ENCODE data around the gene OXSM. TPM values are rescaled to one million over a fixed set of nuclear protein-coding genes. Genes with fewer than 3 reads are reported as not detected.

The OXSM gene
- total RNA-seq, 1 experiment from 2014 or later, result 21.4 TPM

GRCh38 chr3:25831578-25831977, 41.7 kb downstream of the OXSM start:
- Histone ChIP-seq H3F3A (ENCODE audit: low read length, unreplicated experiment) (no peaks in the 10 kb centered on the region), H3K4me2 (ENCODE audit: low read length) (no peak overlapping the region), H4K20me1 (ENCODE audit: low read length) (no peaks in the 10 kb centered on the region), H3K36me3 (ENCODE audit: low read depth, low read length) (no peaks in the 10 kb centered on the region), H3K9me2 (replicated peaks; ENCODE audit: low read length) (no peaks in the 10 kb centered on the region), H3K4me3 (ENCODE audit: low read length) (no peak overlapping the region), H2AFZ (ENCODE audit: low read length) (no peak overlapping the region), H3K9me3 (ENCODE audit: low read length) (no peaks in the 10 kb centered on the region), H3K79me2 (ENCODE audit: low read length) (no peaks in the 10 kb centered on the region), H3K9ac (ENCODE audit: low read length) (no peak overlapping the region), H3K27ac (ENCODE audit: low read length) (no peak overlapping the region), H3K27me3 (ENCODE audit: low read length) (no peaks in the 10 kb centered on the region; the same call in 1 of the 2 replicates), H3K4me1 (ENCODE audit: insufficient read depth, low read length) (no peaks in the 10 kb centered on the region)
- ChIA-PET POLR2A (ENCODE audit: unreplicated experiment) (interaction anchor here (0.7 kb wide), 1 partner anchor 170 kb away, joined by 6 read pairs; no protein-coding TSS in a partner anchor), CTCF (interaction anchor here (1.0 to 1.5 kb wide), 3 partner anchors 23 to 184 kb away, joined by 3 to 7 read pairs (median 4); no protein-coding TSS in a partner anchor)
- no TSS peak for BruUV-seq (replicated peaks)
- intact Hi-C loops (cut with micrococcal nuclease), result loop anchor here (1.0 to 5.0 kb wide), 3 partner anchors 39 to 183 kb away; partner anchors contain the start of gene OXSM
- DNase-seq (peak; percentile 46), ATAC-seq (peak; percentile 94)
- TF ChIP-seq CTCF (conservative IDR thresholded peaks at IDR 0.05; ENCODE audit: low read depth, low read length), result peak; percentile 53
- no peak for TF ChIP-seq EZH2phosphoT487 (IDR thresholded peaks at IDR 0.05; ENCODE audit: borderline replicate concordance, low read length)

- Histone ChIP-seq H3K9ac (ENCODE audit: low read length) (no peak overlapping the region), H3K4me2 (ENCODE audit: low read length) (no peak overlapping the region), H4K20me1 (ENCODE audit: low read length) (no peaks in the 10 kb centered on the region), H3K9me3 (ENCODE audit: low read length) (no peaks in the 10 kb centered on the region), H3K27me3 (ENCODE audit: low read length) (no peaks in the 10 kb centered on the region; the same call in 1 of the 2 replicates), H3K79me2 (ENCODE audit: low read length) (no peaks in the 10 kb centered on the region), H3F3A (ENCODE audit: low read length, unreplicated experiment) (no peaks in the 10 kb centered on the region), H3K36me3 (ENCODE audit: low read depth, low read length) (no peaks in the 10 kb centered on the region), H3K27ac (ENCODE audit: low read length) (no peak overlapping the region), H2AFZ (ENCODE audit: low read length) (no peak overlapping the region), H3K4me1 (ENCODE audit: insufficient read depth, low read length) (no peaks in the 10 kb centered on the region), H3K9me2 (replicated peaks; ENCODE audit: low read length) (no peaks in the 10 kb centered on the region), H3K4me3 (ENCODE audit: low read length) (no peak overlapping the region)
- no peak for DNase-seq
- intact Hi-C loops (cut with micrococcal nuclease), result loop anchor here (5.0 kb wide), 1 partner anchor 42 kb away; the partner anchor contains the start of gene OXSM
- ATAC-seq, result no peak
- POLR2A ChIA-PET (ENCODE audit: unreplicated experiment), result no interaction called here
- BruUV-seq (replicated peaks), result no TSS peak
- CTCF ChIA-PET, result no interaction called here
- TF ChIP-seq EZH2phosphoT487 (IDR thresholded peaks at IDR 0.05; ENCODE audit: borderline replicate concordance, low read length), result no peak
- TF ChIP-seq CTCF (conservative IDR thresholded peaks at IDR 0.05; ENCODE audit: low read depth, low read length), result no peak
- TF ChIP-seq EZH2 (IDR thresholded peaks at IDR 0.05; ENCODE audit: low read length, unreplicated experiment), result no peak
Measured at GRCh38 chr3:25834346-25834745, 44.5 kb downstream of the OXSM start.

GRCh38 chr3:25836579-25836978, 46.7 kb downstream of the OXSM start:
- no peak overlapping the region for H3K9ac ChIP-seq (ENCODE audit: low read length)
- CTCF ChIA-PET, result no interaction called here
- intact Hi-C loops (cut with micrococcal nuclease), result no loop called here

More at GRCh38 chr3:25836579-25836978, 46.7 kb downstream of the OXSM start:
- Histone ChIP-seq H3K27me3 (ENCODE audit: low read length) (no peaks in the 10 kb centered on the region), H3K27ac (ENCODE audit: low read length) (no peak overlapping the region), H3K4me3 (ENCODE audit: low read length) (no peak overlapping the region), H3K79me2 (ENCODE audit: low read length) (no peaks in the 10 kb centered on the region), H3K4me2 (ENCODE audit: low read length) (no peak overlapping the region), H3F3A (ENCODE audit: low read length, unreplicated experiment) (no peaks in the 10 kb centered on the region), H3K9me2 (replicated peaks; ENCODE audit: low read length) (no peaks in the 10 kb centered on the region), H3K9me3 (ENCODE audit: low read length) (no peaks in the 10 kb centered on the region), H3K36me3 (ENCODE audit: low read depth, low read length) (no peaks in the 10 kb centered on the region), H2AFZ (ENCODE audit: low read length) (no peak overlapping the region), H3K4me1 (ENCODE audit: insufficient read depth, low read length) (no peaks in the 10 kb centered on the region), H4K20me1 (ENCODE audit: low read length) (no peaks in the 10 kb centered on the region)
- no peak for TF ChIP-seq EZH2 (IDR thresholded peaks at IDR 0.05; ENCODE audit: low read length, unreplicated experiment)
- TF ChIP-seq CTCF (conservative IDR thresholded peaks at IDR 0.05; ENCODE audit: low read depth, low read length), result no peak
- TF ChIP-seq EZH2phosphoT487 (IDR thresholded peaks at IDR 0.05; ENCODE audit: borderline replicate concordance, low read length), result no peak
- ATAC-seq (no peak), DNase-seq (no peak)
- POLR2A ChIA-PET (ENCODE audit: unreplicated experiment), result no interaction called here
- BruUV-seq (replicated peaks), result no TSS peak

Data from PC-3 (cell line).